ENCODE data around the gene SH3GL1.

The SH3GL1 gene

GRCh38 chr19:4367781-4368127 lies 32.6 kb downstream of the SH3GL1 start:
- no peak for TF ChIP-seq CTCF (IDR thresholded peaks at IDR 0.05; ENCODE audit: low read depth, low read length, missing control alignments)
- no peak overlapping the region for H3K4me3 ChIP-seq (ENCODE audit: low read depth, low read length)
- DNase-seq (ENCODE audit: low read depth), result no peak

- TF ChIP-seq CTCF (IDR thresholded peaks at IDR 0.05; ENCODE audit: low read depth, low read length, missing control alignments), result no peak
Measured at GRCh38 chr19:4367336-4367723, 33.0 kb downstream of the SH3GL1 start.

GRCh38 chr19:4366666-4367335 lies 33.5 kb downstream of the SH3GL1 start:
- TF ChIP-seq CTCF (IDR thresholded peaks at IDR 0.05; ENCODE audit: low read depth, low read length, missing control alignments), result no peak
- no peak overlapping the region for H3K4me3 ChIP-seq (ENCODE audit: low read depth, low read length)
- no peak for DNase-seq (ENCODE audit: low read depth)

More at GRCh38 chr19:4367336-4367723, 33.0 kb downstream of the SH3GL1 start:
- no peak for DNase-seq (ENCODE audit: low read depth)
- H3K4me3 ChIP-seq (ENCODE audit: low read depth, low read length), result no peak overlapping the region

- H3K4me3 ChIP-seq (ENCODE audit: low read depth, low read length), result no peak overlapping the region
- no peak for DNase-seq (ENCODE audit: low read depth)
- TF ChIP-seq CTCF (IDR thresholded peaks at IDR 0.05; ENCODE audit: low read depth, low read length, missing control alignments), result no peak
Measured at GRCh38 chr19:4365791-4366665, 34.3 kb downstream of the SH3GL1 start.

- DNase-seq (ENCODE audit: low read depth), result no peak
- TF ChIP-seq CTCF (IDR thresholded peaks at IDR 0.05; ENCODE audit: low read depth, low read length, missing control alignments), result no peak
- no peak overlapping the region for H3K4me3 ChIP-seq (ENCODE audit: low read depth, low read length)
Measured at GRCh38 chr19:4365341-4365740, 35.0 kb downstream of the SH3GL1 start.

- TF ChIP-seq CTCF (IDR thresholded peaks at IDR 0.05; ENCODE audit: low read depth, low read length, missing control alignments), result no peak
- DNase-seq (ENCODE audit: low read depth), result no peak
- no peak overlapping the region for H3K4me3 ChIP-seq (ENCODE audit: low read depth, low read length)
Measured at GRCh38 chr19:4363571-4364304, 36.6 kb downstream of the SH3GL1 start.
